ENCODE measurements around the gene ELAVL4. TPM values are rescaled to one million over a fixed set of nuclear protein-coding genes. Genes with fewer than 3 reads are reported as not detected.

Gene ELAVL4
- total RNA-seq, 1 experiment from 2014 or later, result not detected

- CTCF ChIA-PET, result no interaction called here
- H3K4me3 ChIP-seq (ENCODE audit: low read depth, low read length), result no peak overlapping the region
- TF ChIP-seq CTCF (IDR thresholded peaks at IDR 0.05; ENCODE audit: insufficient read depth in 1 of 2, low read depth in 1 of 2, low read length in 1 of 2, severe bottlenecking in 1 of 2, unreplicated experiment in 1 of 2), result no peak
- intact Hi-C loops (cut with micrococcal nuclease; ENCODE audit: unreplicated experiment), result no loop called here
- DNase-seq, result no peak
- no peaks in the 10 kb centered on the region for H3K27me3 ChIP-seq (replicated peaks; ENCODE audit: control insufficient read depth, insufficient read depth, low read length)
- no peaks in the 10 kb centered on the region for H3K36me3 ChIP-seq (ENCODE audit: control insufficient read depth, insufficient read depth, low read length)
- Mint-ChIP-seq H3K36me3 (ENCODE audit: insufficient read depth, unreplicated experiment) (no peaks in the 10 kb centered on the region), H3K27ac (ENCODE audit: unreplicated experiment) (no peak overlapping the region), H3K27me3 (ENCODE audit: insufficient read depth, unreplicated experiment) (peaks cover 22% of the 10 kb centered on the region), H3K9me3 (ENCODE audit: unreplicated experiment) (no peaks in the 10 kb centered on the region), H3K4me3 (ENCODE audit: unreplicated experiment) (no peak overlapping the region), H3K4me1 (ENCODE audit: low read depth, unreplicated experiment) (no peaks in the 10 kb centered on the region)
- POLR2A ChIA-PET, result no interaction called here
- BruUV-seq (replicated peaks), result no TSS peak
- H3K9me3 ChIP-seq, result no peaks in the 10 kb centered on the region
- H3K4me1 ChIP-seq, result no peaks in the 10 kb centered on the region
These were observed 2.5 kb upstream of the ELAVL4 start for GRCh38 chr1:50106095-50106761.

DNA sequence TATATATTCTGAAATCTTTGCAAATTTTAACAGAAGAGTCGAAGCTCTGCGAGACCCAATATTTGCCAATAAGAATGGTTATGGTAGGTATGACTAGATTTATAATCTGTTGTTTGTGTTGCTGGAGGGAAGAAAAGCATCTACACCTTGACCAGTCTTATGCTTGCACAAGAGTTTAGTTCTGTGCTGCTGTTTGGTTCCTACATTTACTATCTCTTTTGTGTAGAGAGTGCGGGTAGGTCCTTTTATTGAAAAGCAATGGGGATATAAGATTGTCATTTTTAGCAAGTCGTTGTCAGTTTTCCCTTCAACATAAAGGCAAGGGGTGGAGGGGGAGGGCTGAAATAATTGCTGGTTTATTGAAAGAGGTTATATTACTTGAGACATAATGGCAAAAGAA is 396 bp downstream of the ELAVL4 start:
- Histone ChIP-seq H3K9me3 (no peaks in the 10 kb centered on the region), H3K4me1 (no peaks in the 10 kb centered on the region), H3K4me3 (ENCODE audit: low read depth, low read length) (no peak overlapping the region), H3K36me3 (ENCODE audit: control insufficient read depth, insufficient read depth, low read length) (no peaks in the 10 kb centered on the region), H3K27me3 (replicated peaks; ENCODE audit: control insufficient read depth, insufficient read depth, low read length) (no peaks in the 10 kb centered on the region)
- Mint-ChIP-seq H3K36me3 (ENCODE audit: insufficient read depth, unreplicated experiment) (no peaks in the 10 kb centered on the region), H3K27ac (ENCODE audit: unreplicated experiment) (no peak overlapping the region), H3K4me3 (ENCODE audit: unreplicated experiment) (no peak overlapping the region), H3K4me1 (ENCODE audit: low read depth, unreplicated experiment) (no peaks in the 10 kb centered on the region), H3K9me3 (ENCODE audit: unreplicated experiment) (no peaks in the 10 kb centered on the region), H3K27me3 (ENCODE audit: insufficient read depth, unreplicated experiment) (peaks cover 30% of the 10 kb centered on the region)
- intact Hi-C loops (cut with micrococcal nuclease; ENCODE audit: unreplicated experiment), result no loop called here
- TF ChIP-seq CTCF (IDR thresholded peaks at IDR 0.05; ENCODE audit: insufficient read depth in 1 of 2, low read depth in 1 of 2, low read length in 1 of 2, severe bottlenecking in 1 of 2, unreplicated experiment in 1 of 2), result no peak
- ChIA-PET POLR2A (no interaction called here), CTCF (no interaction called here)
- no peak for DNase-seq
- BruUV-seq (replicated peaks), result no TSS peak

- Mint-ChIP-seq H3K4me3 (ENCODE audit: unreplicated experiment) (no peak overlapping the region), H3K27me3 (ENCODE audit: insufficient read depth, unreplicated experiment) (peaks cover 30% of the 10 kb centered on the region), H3K27ac (ENCODE audit: unreplicated experiment) (no peak overlapping the region), H3K9me3 (ENCODE audit: unreplicated experiment) (no peaks in the 10 kb centered on the region), H3K36me3 (ENCODE audit: insufficient read depth, unreplicated experiment) (no peaks in the 10 kb centered on the region), H3K4me1 (ENCODE audit: low read depth, unreplicated experiment) (no peaks in the 10 kb centered on the region)
- H3K27me3 ChIP-seq (replicated peaks; ENCODE audit: control insufficient read depth, insufficient read depth, low read length), result no peaks in the 10 kb centered on the region
- H3K4me1 ChIP-seq, result no peaks in the 10 kb centered on the region
- no peak for DNase-seq
- H3K9me3 ChIP-seq, result no peaks in the 10 kb centered on the region
- H3K4me3 ChIP-seq (ENCODE audit: low read depth, low read length), result no peak overlapping the region
- BruUV-seq (replicated peaks), result no TSS peak
- ChIA-PET POLR2A (no interaction called here), CTCF (no interaction called here)
- no peaks in the 10 kb centered on the region for H3K36me3 ChIP-seq (ENCODE audit: control insufficient read depth, insufficient read depth, low read length)
- intact Hi-C loops (cut with micrococcal nuclease; ENCODE audit: unreplicated experiment), result no loop called here
- no peak for TF ChIP-seq CTCF (IDR thresholded peaks at IDR 0.05; ENCODE audit: insufficient read depth in 1 of 2, low read depth in 1 of 2, low read length in 1 of 2, severe bottlenecking in 1 of 2, unreplicated experiment in 1 of 2)
These were observed 941 bp downstream of the ELAVL4 start for GRCh38 chr1:50109647-50110075.
